H1 (cell line): ENCODE results near the gene RHOBTB1. TPM values are rescaled to one million over a fixed set of nuclear protein-coding genes. Genes with fewer than 3 reads are reported as not detected.

ENCODE experiments used
- CBX8 ChIP-seq: fragments of 300-800, 300-1000 bp; sonication (generic); IDR thresholded peaks from 2 replicates; pipeline ENCODE4 v1.7.1; 2016; ENCODE audit warnings: low read depth, low read length, borderline replicate concordance
- CHD7 ChIP-seq: fragments of 300-600 bp; sonication (generic); IDR thresholded peaks from 2 replicates; pipeline ENCODE4 v1.7.1; 2012; ENCODE audit warnings: low read length, moderate library complexity, mild to moderate bottlenecking, inconsistent platforms; ENCODE audit not compliant: insufficient replicate concordance
- EP300 ChIP-seq, 2 experiments: IDR thresholded peaks; 1 replicate in 1 of 2; 2 replicates in 1 of 2; pipeline ENCODE4 v1.6.1; 2011 to 2012; ENCODE audit warnings: low read depth in 2 of 2, low read length in 2 of 2, mild to moderate bottlenecking in 2 of 2, borderline replicate concordance in 1 of 2, inconsistent platforms in 1 of 2, moderate library complexity in 1 of 2
- FOSL1 ChIP-seq: IDR thresholded peaks from 2 replicates; pipeline ENCODE4 v1.6.1; 2011; ENCODE audit warnings: mild to moderate bottlenecking, low read depth, low read length, moderate library complexity; ENCODE audit not compliant: insufficient read depth
- GABPA ChIP-seq: IDR thresholded peaks from 2 replicates; pipeline ENCODE4 v1.6.1; 2011; ENCODE audit warnings: mild to moderate bottlenecking, low read length, moderate library complexity, borderline replicate concordance; ENCODE audit not compliant: insufficient read depth
- JUN ChIP-seq: IDR thresholded peaks from 2 replicates; pipeline ENCODE4 v1.6.1; 2011; ENCODE audit warnings: low read depth, mild to moderate bottlenecking, improper control_type of control experiment, low read length
- POU5F1 ChIP-seq: IDR thresholded peaks from 2 replicates; pipeline ENCODE4 v1.6.1; 2011; ENCODE audit warnings: low read depth, mild to moderate bottlenecking, low read length, moderate library complexity
- RAD21 ChIP-seq, 2 experiments: IDR thresholded peaks in 1 of 2; conservative IDR thresholded peaks in 1 of 2; 2 replicates each; pipeline ENCODE4 v1.6.1; 2011; ENCODE audit warnings: low read depth in 2 of 2, low read length in 2 of 2, improper control_type of control experiment in 1 of 2, inconsistent platforms in 1 of 2, mild to moderate bottlenecking in 1 of 2, moderate library complexity in 1 of 2
- polyA plus RNA-seq, 7 experiments: library from polyadenylated mRNA; depleted of rRNA in 3 of 7; stranded (reverse) in 5 of 7; unstranded in 2 of 7; fragments of >200 nt in 5 of 7; fragments of 200-250 nt in 2 of 7; gene quantifications; 1 replicate in 5 of 7; 2 replicates in 1 of 7; 4 replicates in 1 of 7; pipeline versions ENCODE4 v1.2.1 to v1.2.3, GENCODE V29; 2011 to 2013; ENCODE audit warnings: missing spikeins in 2 of 7, mixed read lengths in 2 of 7
- total RNA-seq: library from RNA; stranded (reverse); fragmentation: NEBNext Ultra II Directional; extraction: Animal tissue kit (Norgen Biotek cat#: 25700); gene quantifications from 2 replicates; pipeline ENCODE4 v1.2.1, GENCODE V29; 2021

RHOBTB1 gene
- total and polyA plus RNA-seq, 2 of the 8 experiments (the other 6 are each of a cell fraction or from before 2014, with no cell fraction given), result 6.1 to 7.4 TPM

GRCh38 chr10:60848126-60848525 is 95.9 kb downstream of the RHOBTB1 start (continued):
- TF ChIP-seq CHD7, result no peak
- no peak for TF ChIP-seq GABPA
- no peak for TF ChIP-seq FOSL1
- no peak for TF ChIP-seq EP300 (IDR thresholded peaks at IDR 0.05; ENCODE audit: borderline replicate concordance in 1 of 2, low read depth in 2 of 2, low read length in 2 of 2)
- TF ChIP-seq CBX8, result no peak
- TF ChIP-seq RAD21 (IDR thresholded peaks at IDR 0.05 in 1 of 2, conservative IDR thresholded peaks at IDR 0.05 in 1 of 2; ENCODE audit: low read depth in 2 of 2, low read length in 2 of 2), result no peak
- TF ChIP-seq JUN, result no peak
- TF ChIP-seq POU5F1, result no peak
